ENCODE measurements around the gene BRS3. TPM values are rescaled to one million over a fixed set of nuclear protein-coding genes. Genes with fewer than 3 reads are reported as not detected.

The BRS3 gene
- total RNA-seq: not detected in 2 replicates

GRCh38 chrX:136487647-136488046 lies at the start of gene BRS3:
Gene BRS3 (plus strand): TSS chrX:136487947. CDS start chrX:136488115, 168 bp downstream.

DNA sequence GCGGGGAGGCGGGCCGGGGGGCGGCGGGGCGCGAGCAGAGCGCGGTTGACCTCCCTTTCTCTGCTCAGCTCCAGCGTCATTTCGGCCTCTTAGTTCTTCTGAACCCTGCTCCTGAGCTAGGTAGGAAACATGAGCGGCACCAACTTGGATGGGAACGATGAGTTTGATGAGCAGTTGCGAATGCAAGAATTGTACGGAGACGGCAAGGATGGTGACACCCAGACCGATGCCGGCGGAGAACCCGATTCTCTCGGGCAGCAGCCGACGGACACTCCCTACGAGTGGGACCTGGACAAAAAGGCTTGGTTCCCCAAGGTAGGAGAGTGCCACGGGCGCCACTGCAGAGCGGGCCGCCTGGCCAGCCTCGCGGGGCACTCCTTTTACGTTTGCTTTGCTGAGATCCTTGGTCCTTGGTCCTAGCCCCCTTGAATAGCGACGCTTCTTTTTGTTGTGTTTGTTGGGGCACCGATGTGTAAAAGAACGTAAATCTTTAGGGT lies 9.9 kb downstream of the BRS3 start, which contains the start of gene HTATSF1:
Gene HTATSF1 (plus strand): TSS at position 37 of the 497 bp plus-strand sequence. CDS start 93 bp downstream, at position 130.

GRCh38 chrX:136531951-136532350 lies 44.2 kb downstream of the BRS3 start, which contains the start of gene VGLL1:
Gene VGLL1 (plus strand): TSS chrX:136532215. CDS start chrX:136536021, 3,806 bp downstream.

Other genes with a start within 250 kb of the BRS3 start
- gene MAP7D3, start 236.5 kb upstream of the BRS3 start, total RNA-seq: 13.9 and 19.6 TPM in 2 replicates
- under 0.01 TPM in 1 of 2 replicates, not detected in the other for gene ADGRG4, start 187.0 kb upstream of the BRS3 start, total RNA-seq
- gene HTATSF1, start 9.6 kb downstream of the BRS3 start, total RNA-seq: 34.6 and 41.3 TPM in 2 replicates
- not detected in 2 replicates for gene VGLL1, start 44.3 kb downstream of the BRS3 start, total RNA-seq
- not detected in 2 replicates for gene CD40LG, start 160.2 kb downstream of the BRS3 start, total RNA-seq

All from smooth muscle cell of trachea (primary cell).